HepG2 (cell line): Measurements from ENCODE around the gene NOTUM. TPM values are rescaled to one million over a fixed set of nuclear protein-coding genes. Genes with fewer than 3 reads are reported as not detected.
A peak's percentile ranks its signal among the peaks of the same experiment; 100 is the strongest.

Experiments used
- CEBPB ChIP-seq: IDR thresholded peaks from 2 replicates; pipeline ENCODE4 v1.6.1; 2011; ENCODE audit warnings: low read depth, low read length, improper control_type of control experiment, borderline replicate concordance
- E2F1 ChIP-seq: sonication (generic); formaldehyde crosslinking; IDR thresholded peaks from 2 replicates; pipeline ENCODE4 v1.5.0; 2020; ENCODE audit warnings: missing genetic modification reagents
- ETV6 ChIP-seq: sonication (generic); formaldehyde crosslinking; conservative IDR thresholded peaks from 2 replicates; pipeline ENCODE4 v1.4.0; 2020; ENCODE audit warnings: missing genetic modification reagents
- GMEB2 ChIP-seq: IDR thresholded peaks from 2 replicates; pipeline ENCODE4 v1.6.1; 2016; ENCODE audit warnings: missing biosample characterization, missing genetic modification reagents, low read depth
- HHEX ChIP-seq: IDR thresholded peaks from 2 replicates; pipeline ENCODE4 v1.6.1; 2016; ENCODE audit warnings: control low read depth
- HNRNPK ChIP-seq: fragments of 200-400 bp; formaldehyde crosslinking; IDR thresholded peaks from 2 replicates; pipeline ENCODE4 v1.6.1; 2018; ENCODE audit warnings: low read length, low read depth, moderate library complexity, mild to moderate bottlenecking; ENCODE audit not compliant: poor library complexity, severe bottlenecking
- HNRNPL ChIP-seq: fragments of 200-400 bp; formaldehyde crosslinking; IDR thresholded peaks from 2 replicates; pipeline ENCODE4 v1.6.1; 2017; ENCODE audit warnings: mild to moderate bottlenecking, low read depth, low read length
- HNRNPLL ChIP-seq: fragments of 200-400 bp; formaldehyde crosslinking; IDR thresholded peaks from 2 replicates; pipeline ENCODE4 v1.6.1; 2017; ENCODE audit warnings: mild to moderate bottlenecking, low read depth, low read length; ENCODE audit not compliant: poor library complexity, severe bottlenecking
- HOXA9 ChIP-seq: sonication (generic); formaldehyde crosslinking; IDR thresholded peaks from 2 replicates; pipeline ENCODE4 v1.8.1; 2022; ENCODE audit warnings: missing genetic modification reagents, mild to moderate bottlenecking, moderate library complexity, borderline replicate concordance
- LCORL ChIP-seq, 2 experiments: fragments of 450-650 bp in 1 of 2; sonication (generic) in 1 of 2; formaldehyde crosslinking in 1 of 2; IDR thresholded peaks; 2 replicates each; pipeline versions ENCODE4 v1.5.0 to v1.6.1; 2017 to 2020; ENCODE audit warnings: antibody characterized with exemption in 1 of 2, missing genetic modification reagents in 1 of 2
- MNT ChIP-seq: fragments of 450-650 bp; IDR thresholded peaks from 2 replicates; pipeline ENCODE4 v1.6.1; 2016
- MTA3 ChIP-seq: sonication (generic); formaldehyde crosslinking; IDR thresholded peaks from 2 replicates; pipeline ENCODE4 v1.4.0; 2020; ENCODE audit warnings: missing genetic modification reagents
- NR1H2 ChIP-seq: sonication (generic); formaldehyde crosslinking; IDR thresholded peaks from 2 replicates; pipeline ENCODE4 v1.8.1; 2022; ENCODE audit warnings: low read depth, missing genetic modification reagents, borderline replicate concordance
- NR2C2 ChIP-seq: sonication (generic); formaldehyde crosslinking; IDR thresholded peaks from 2 replicates; pipeline ENCODE4 v1.4.0; 2020; ENCODE audit warnings: missing genetic modification reagents, mild to moderate bottlenecking, moderate library complexity, borderline replicate concordance
- PLSCR1 ChIP-seq: sonication (generic); formaldehyde crosslinking; IDR thresholded peaks from 2 replicates; pipeline ENCODE4 v1.5.0; 2020; ENCODE audit warnings: missing genetic modification reagents, mild to moderate bottlenecking, borderline replicate concordance
- ZFP36 ChIP-seq: fragments of 150-350 bp; IDR thresholded peaks from 2 replicates; pipeline ENCODE4 v1.6.1; 2018; ENCODE audit warnings: borderline replicate concordance, low read length, low read depth; ENCODE audit not compliant: partially characterized antibody
- ZFX ChIP-seq: sonication (generic); formaldehyde crosslinking; IDR thresholded peaks from 2 replicates; pipeline ENCODE4 v1.4.0; 2020; ENCODE audit warnings: mild to moderate bottlenecking, low read depth, missing genetic modification reagents, moderate library complexity
- ZNF234 ChIP-seq: sonication (generic); formaldehyde crosslinking; conservative IDR thresholded peaks from 2 replicates; pipeline ENCODE4 v1.5.1; 2020; ENCODE audit warnings: mild to moderate bottlenecking, missing genetic modification reagents
- ZNF414 ChIP-seq: sonication (generic); formaldehyde crosslinking; IDR thresholded peaks from 2 replicates; pipeline ENCODE4 v1.5.0; 2020; ENCODE audit warnings: missing genetic modification reagents
- ZNF441 ChIP-seq: sonication (generic); formaldehyde crosslinking; IDR thresholded peaks from 2 replicates; pipeline ENCODE4 v1.7.0; 2021; ENCODE audit warnings: missing genetic modification reagents, borderline replicate concordance
- ZNF652 ChIP-seq: IDR thresholded peaks from 2 replicates; pipeline ENCODE4 v1.6.1; 2016; ENCODE audit warnings: low read depth, borderline replicate concordance
- ZNF678 ChIP-seq: sonication (generic); formaldehyde crosslinking; IDR thresholded peaks from 2 replicates; pipeline ENCODE4 v1.4.0; 2020; ENCODE audit warnings: mild to moderate bottlenecking, missing genetic modification reagents
- polyA plus RNA-seq, 8 experiments: library from polyadenylated mRNA; depleted of rRNA in 3 of 8; stranded (reverse) in 7 of 8; unstranded in 1 of 8; fragments of >200 nt; fragmentation: Illumina TruSeq in 4 of 8; extraction: Trizol in 4 of 8; gene quantifications; 2 replicates each; pipeline versions ENCODE4 v1.2.1 to v1.2.3, GENCODE V29; 2011 to 2016; ENCODE audit warnings: low read depth in 4 of 8, missing spikeins in 1 of 8, mixed read lengths in 1 of 8; ENCODE audit not compliant: insufficient read depth in 1 of 8
- total RNA-seq, 5 experiments: library from RNA; depleted of rRNA; stranded (reverse); fragments of >200 nt; fragmentation: Illumina TruSeq; extraction: Trizol; gene quantifications; 2 replicates each; pipeline ENCODE4 v1.2.3, GENCODE V29; 2016; ENCODE audit warnings: low read depth in 1 of 5

The NOTUM gene
- total and polyA plus RNA-seq, 2 of the 13 experiments (the other 11 are each of a cell fraction or from before 2014, with no cell fraction given): 150 to 160 TPM

GRCh38 chr17:81984773-81985410, 23.9 kb upstream of the NOTUM start (continued):
- TF ChIP-seq E2F1 (CRISPR knock-in tag) (no peak), ZFP36 (no peak), ETV6 (CRISPR knock-in tag) (no peak), ZNF234 (CRISPR knock-in tag) (no peak), NR2C2 (CRISPR knock-in tag) (no peak), ZNF652 (no peak), MTA3 (CRISPR knock-in tag) (no peak), LCORL (IDR thresholded peaks at IDR 0.05) (no peak), LCORL (CRISPR knock-in tag; IDR thresholded peaks at IDR 0.05) (no peak), HOXA9 (CRISPR knock-in tag) (no peak), MNT (0 out of 2 replicates have a peak, but pooled peaks have one; percentile 13), PLSCR1 (CRISPR knock-in tag) (no peak), HNRNPLL (peak; percentile 86), ZNF678 (CRISPR knock-in tag) (no peak), ZFX (CRISPR knock-in tag) (no peak), HHEX (CRISPR knock-in tag) (no peak), GMEB2 (no peak), HNRNPL (peak; percentile 48; the same call in 1 of the 2 replicates), CEBPB (no peak), ZNF414 (no peak), HNRNPK (peak; percentile 45), NR1H2 (no peak), ZNF441 (no peak)
